ENCODE results near the gene ASPRV1.
A peak's percentile ranks its signal among the peaks of the same experiment; 100 is the strongest.

ASPRV1 gene

DNA sequence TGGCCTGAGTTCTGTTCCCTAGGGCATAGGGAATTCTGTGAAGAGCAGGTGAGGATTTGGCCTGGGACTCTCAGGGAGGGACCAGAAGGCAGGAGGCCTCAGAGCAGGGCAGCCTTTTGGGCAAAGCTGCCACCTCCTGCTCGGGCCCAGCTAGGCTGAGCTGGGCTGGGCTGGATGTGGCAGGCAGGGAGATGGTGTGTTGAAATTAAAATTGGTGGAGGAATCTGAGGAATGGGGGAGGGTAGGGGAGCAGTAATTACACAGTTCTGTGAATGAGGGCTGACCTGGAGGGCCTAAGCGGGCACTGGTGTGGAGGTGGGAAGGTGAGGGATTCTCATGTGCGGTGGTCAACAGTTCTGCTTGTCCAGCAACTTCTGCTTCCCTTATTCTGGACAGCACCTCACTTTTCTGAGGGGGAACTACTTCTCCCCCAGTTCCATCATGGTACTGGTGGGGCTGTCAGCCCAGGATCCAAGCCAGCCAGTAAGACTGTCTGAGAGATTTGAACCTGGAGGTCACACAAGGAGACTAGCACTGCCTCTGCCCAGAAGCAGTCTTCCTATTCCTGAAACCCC, 22.0 kb upstream of the ASPRV1 start:
- TF ChIP-seq CTCF (IDR thresholded peaks at IDR 0.05; ENCODE audit: low read depth, low read length): no peak
- no peak for DNase-seq (ENCODE audit: low read depth in 2 of 2)

DNA sequence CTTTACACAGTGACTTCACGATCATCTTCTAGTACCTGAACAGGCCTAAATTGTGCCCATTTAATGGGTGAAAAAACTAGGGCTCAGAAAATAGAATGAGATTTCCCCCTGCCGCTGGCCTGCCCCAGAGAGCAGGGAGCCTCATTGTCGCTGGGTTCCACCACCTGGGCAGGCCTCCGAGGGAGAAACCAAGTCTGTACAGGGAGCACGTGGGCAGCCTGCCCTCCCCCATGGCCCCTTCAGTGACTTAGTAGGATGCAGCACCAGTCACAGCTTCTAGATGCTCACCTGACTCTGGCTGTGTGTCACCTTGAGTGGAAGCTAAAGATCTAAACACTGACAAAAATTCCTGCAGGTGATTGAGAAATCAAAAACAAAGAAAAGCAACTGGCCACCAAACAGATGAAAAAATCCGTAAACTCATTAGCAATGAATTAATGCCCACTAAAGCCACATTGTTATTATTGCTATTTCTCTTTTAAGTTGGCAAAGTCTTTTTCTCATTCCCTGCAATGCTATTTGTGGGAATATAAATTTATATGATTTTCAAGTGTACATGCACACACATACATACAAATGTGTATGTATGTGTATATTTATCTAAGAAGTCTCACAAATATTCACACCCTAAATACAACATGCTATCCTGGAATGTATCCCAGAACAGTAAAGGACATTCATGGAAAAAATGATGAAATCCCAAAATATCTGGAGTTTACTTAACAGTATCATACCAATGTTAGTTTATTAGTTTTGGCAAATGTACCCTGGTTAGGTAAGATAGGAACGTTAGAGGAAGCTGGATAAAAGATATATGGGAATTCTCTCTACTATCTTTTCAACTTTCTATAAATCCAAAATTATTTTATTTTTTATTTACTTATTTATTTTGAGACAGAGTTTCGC, 18.7 kb upstream of the ASPRV1 start:
- no peak overlapping the region for H3K4me3 ChIP-seq (replicated peaks in 1 of 2; ENCODE audit: low read depth in 2 of 2, low read length in 2 of 2)
- no peak for TF ChIP-seq CTCF (IDR thresholded peaks at IDR 0.05; ENCODE audit: low read depth, low read length)
- DNase-seq (ENCODE audit: low read depth in 2 of 2): peak; percentile 29 to 41

More for the DNA sequence above, 22.0 kb upstream of the ASPRV1 start:
- H3K4me3 ChIP-seq (replicated peaks in 1 of 2; ENCODE audit: low read depth in 2 of 2, low read length in 2 of 2): no peak overlapping the region

GRCh38 chr2:69977906-69978482, 16.6 kb upstream of the ASPRV1 start:
- no peak for DNase-seq (ENCODE audit: low read depth in 2 of 2)
- H3K4me3 ChIP-seq (replicated peaks in 1 of 2; ENCODE audit: low read depth in 2 of 2, low read length in 2 of 2): no peak overlapping the region
- TF ChIP-seq CTCF (IDR thresholded peaks at IDR 0.05; ENCODE audit: low read depth, low read length): no peak

DNA sequence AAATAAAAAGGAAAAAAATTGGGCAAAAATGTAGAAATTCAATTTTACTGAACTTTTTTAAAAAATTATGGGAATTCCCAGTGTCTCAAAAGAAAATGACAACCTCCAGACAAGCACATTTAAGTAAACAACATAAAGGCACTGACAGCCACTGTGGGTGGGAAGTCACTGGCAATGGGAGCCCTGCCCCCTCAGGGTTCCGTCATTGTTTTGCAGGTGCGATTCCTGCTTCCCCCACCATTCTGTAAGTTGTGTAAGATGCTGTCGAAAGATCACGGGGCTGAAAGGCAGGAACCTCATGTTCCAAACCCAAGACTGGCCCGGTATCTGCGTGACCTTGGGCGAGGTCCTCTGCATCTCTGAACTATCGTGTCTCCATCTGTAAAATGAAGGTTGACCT, 15.8 kb upstream of the ASPRV1 start:
- no peak for DNase-seq (ENCODE audit: low read depth in 2 of 2)
- TF ChIP-seq CTCF (IDR thresholded peaks at IDR 0.05; ENCODE audit: low read depth, low read length): no peak

DNA sequence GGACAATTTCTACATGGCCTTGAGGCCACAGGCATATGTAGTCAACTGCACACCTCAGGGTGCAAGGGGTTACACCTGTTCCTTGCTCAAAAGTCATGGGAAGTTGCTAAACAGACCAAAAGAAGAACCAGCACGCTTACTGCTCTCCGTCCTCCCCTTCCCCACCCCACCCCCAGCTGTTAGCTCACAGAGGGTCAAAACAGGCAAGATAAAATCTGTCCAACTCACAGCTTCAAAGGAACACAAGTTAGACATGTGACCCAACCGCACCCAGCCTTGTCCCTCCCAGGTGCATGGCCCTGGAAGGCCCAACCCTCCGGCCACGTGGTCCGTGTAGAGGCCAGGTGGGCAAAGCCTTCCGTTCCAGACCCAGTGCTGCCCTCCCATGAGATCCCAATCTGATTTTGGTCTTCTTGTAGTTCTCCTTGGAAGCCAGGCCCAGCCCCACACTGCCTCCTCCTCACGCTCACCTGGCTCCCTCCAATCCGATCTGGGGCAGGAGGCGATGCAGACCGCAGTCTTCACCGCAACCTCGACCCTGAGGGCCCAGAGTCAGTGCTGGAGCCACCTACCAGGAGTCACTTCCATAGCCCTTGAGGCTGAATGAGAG, 14.5 kb upstream of the ASPRV1 start:
- TF ChIP-seq CTCF (IDR thresholded peaks at IDR 0.05; ENCODE audit: low read depth, low read length): no peak
- H3K4me3 ChIP-seq (replicated peaks in 1 of 2; ENCODE audit: low read depth in 2 of 2, low read length in 2 of 2): no peak overlapping the region
- no peak for DNase-seq (ENCODE audit: low read depth in 2 of 2)

More for the DNA sequence above, 15.8 kb upstream of the ASPRV1 start:
- H3K4me3 ChIP-seq (replicated peaks in 1 of 2; ENCODE audit: low read depth in 2 of 2, low read length in 2 of 2): no peak overlapping the region

DNA sequence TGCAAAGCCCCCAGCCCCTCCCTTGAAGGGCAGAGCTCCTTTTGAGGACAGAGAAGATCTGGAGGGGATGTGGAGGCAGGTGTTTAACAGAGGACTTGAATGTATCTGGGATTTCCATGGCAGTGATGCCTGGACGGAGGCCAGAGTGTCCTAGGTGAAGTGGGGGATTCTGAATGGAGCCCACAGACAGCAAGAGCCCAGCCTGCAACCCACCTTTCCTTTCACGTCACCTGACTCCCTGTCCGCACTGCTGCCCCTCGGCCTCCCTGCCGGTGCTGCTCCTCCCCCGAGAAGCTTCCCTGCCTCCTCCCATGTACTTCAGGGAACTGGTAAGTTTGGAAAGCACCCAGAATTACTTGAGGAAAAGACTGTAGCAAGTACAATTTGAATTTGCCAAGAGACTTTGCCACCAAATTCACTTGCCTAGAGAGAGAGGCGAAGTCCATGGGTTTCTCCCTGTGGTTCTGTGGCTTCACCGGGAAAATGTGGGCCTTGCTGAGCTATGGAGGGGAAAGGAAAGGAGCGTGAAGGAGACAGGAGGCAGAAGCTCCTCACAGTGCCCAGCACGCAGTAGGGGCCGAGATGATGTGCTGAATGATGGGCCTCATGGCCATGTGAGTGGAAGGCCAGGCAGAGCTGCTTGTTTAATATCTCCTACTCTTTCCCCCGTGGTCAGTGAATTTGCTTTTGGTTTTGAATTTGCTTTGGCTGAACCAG, 13.9 kb upstream of the ASPRV1 start:
- DNase-seq (ENCODE audit: low read depth in 2 of 2): no peak
- TF ChIP-seq CTCF (IDR thresholded peaks at IDR 0.05; ENCODE audit: low read depth, low read length): no peak
- H3K4me3 ChIP-seq (replicated peaks in 1 of 2; ENCODE audit: low read depth in 2 of 2, low read length in 2 of 2): no peak overlapping the region

All from cardiac fibroblast (primary cell).